Activated CD4-positive, alpha-beta T cell treated with anti-CD3 and anti-CD28 coated beads for 36 hours (primary cell): ENCODE data around the gene HOXB9. TPM values are rescaled to one million over a fixed set of nuclear protein-coding genes. Genes with fewer than 3 reads are reported as not detected.
A peak's percentile ranks its signal among the peaks of the same experiment; 100 is the strongest.

Experiments used
- ATAC-seq: fragments of 200-7000 bp; cut with Tn5 transposase; one replicate; pipeline ENCODE4 v1.10.0; 2021; ENCODE audit warnings: mild to moderate bottlenecking, moderate library complexity
- CTCF ChIA-PET: fragments of 350-600 bp; sonication (Branson Sonifier 250); formaldehyde crosslinking; loops from one replicate; lab custom pipeline; 2021; ENCODE audit warnings: antibody characterized with exemption; lab: Charles Lee
- POLR2A ChIA-PET: fragments of 350-600 bp; sonication (Branson Sonifier 250); formaldehyde crosslinking; loops from one replicate; lab custom pipeline; 2021; ENCODE audit warnings: antibody characterized with exemption, inconsistent platforms; lab: Charles Lee
- DNase-seq: peaks from one replicate; pipeline ENCODE4 v3.0.0-alpha.2; 2020
- H3K27ac Mint-ChIP-seq: one replicate; pipeline ENCODE4 v1.8.0; 2021; ENCODE audit warnings: mixed read lengths
- H3K27me3 Mint-ChIP-seq: one replicate; pipeline ENCODE4 v1.8.0; 2021; ENCODE audit warnings: mixed read lengths
- H3K36me3 Mint-ChIP-seq: one replicate; pipeline ENCODE4 v1.8.0; 2021; ENCODE audit warnings: low read depth, mixed read lengths
- H3K4me1 Mint-ChIP-seq: one replicate; pipeline ENCODE4 v1.8.0; 2021; ENCODE audit warnings: mixed read lengths
- H3K4me3 Mint-ChIP-seq: one replicate; pipeline ENCODE4 v1.8.0; 2021; ENCODE audit warnings: mild to moderate bottlenecking, moderate library complexity, mixed read lengths
- H3K9me3 Mint-ChIP-seq: one replicate; pipeline ENCODE4 v1.8.0; 2021; ENCODE audit warnings: low read depth, mixed read lengths
- intact Hi-C, 2 experiments: fragments of 100-400 bp; cut with DNase I in 1 of 2; cut with micrococcal nuclease in 1 of 2; formaldehyde crosslinking; loops; one replicate each; pipeline versions ENCODE4 v1.14.2 to v1.15.1; 2022 to 2024; cut with DNase I, micrococcal nuclease
- total RNA-seq, 2 experiments: library from RNA; stranded (reverse); gene quantifications; one replicate each; pipeline ENCODE4 v1.2.3, GENCODE V29; 2021

Gene HOXB9
- total RNA-seq, 2 experiments from 2014 or later: 1.9 to 2.5 TPM

GRCh38 chr17:48637323-48638260, 11.4 kb upstream of the HOXB9 start:
- ChIA-PET POLR2A (no interaction called here), CTCF (interaction anchor here (0.6 to 3.5 kb wide), 18 partner anchors 12 to 333 kb away, joined by 3 to 32 read pairs (median 5); partner anchors contain the start of genes HOXB8, HOXB9 and PRAC2)
- Mint-ChIP-seq H3K36me3 (no peaks in the 10 kb centered on the region), H3K4me3 (no peak overlapping the region), H3K27ac (no peak overlapping the region), H3K27me3 (peaks cover 80% of the 10 kb centered on the region), H3K4me1 (peaks cover 3% of the 10 kb centered on the region), H3K9me3 (no peaks in the 10 kb centered on the region)
- ATAC-seq (no peak), DNase-seq (no peak)
- intact Hi-C loops: no loop called here

GRCh38 chr17:48636177-48637018, 10.2 kb upstream of the HOXB9 start:
- intact Hi-C loops: no loop called here
- Mint-ChIP-seq H3K36me3 (no peaks in the 10 kb centered on the region), H3K27ac (no peak overlapping the region), H3K27me3 (peaks cover 74% of the 10 kb centered on the region), H3K9me3 (no peaks in the 10 kb centered on the region), H3K4me1 (no peaks in the 10 kb centered on the region), H3K4me3 (no peak overlapping the region)
- CTCF ChIA-PET: interaction anchor here (0.5 to 3.5 kb wide), 34 partner anchors 11 to 554 kb away, joined by 3 to 32 read pairs (median 4); partner anchors contain the start of genes HOXB13, HOXB5, HOXB8 and HOXB9
- ATAC-seq (peak; percentile 95), DNase-seq (peak; percentile 91)
- POLR2A ChIA-PET: interaction anchor here (0.5 to 1.1 kb wide), 4 partner anchors 11 to 955 kb away, joined by 3 to 6 read pairs (median 4); no protein-coding TSS in a partner anchor

- Mint-ChIP-seq H3K4me1 (no peaks in the 10 kb centered on the region), H3K27me3 (peaks cover 72% of the 10 kb centered on the region), H3K27ac (no peak overlapping the region), H3K36me3 (no peaks in the 10 kb centered on the region), H3K4me3 (peak overlapping the region; percentile 49), H3K9me3 (no peaks in the 10 kb centered on the region)
- ChIA-PET CTCF (interaction anchor here (0.6 to 3.5 kb wide), 9 partner anchors 10 to 678 kb away, joined by 3 to 32 read pairs (median 3); partner anchors contain the start of gene HOXB9), POLR2A (interaction anchor here (0.7 kb wide), 1 partner anchor 741 kb away, joined by 3 read pairs; no protein-coding TSS in a partner anchor)
- DNase-seq: no peak
- intact Hi-C loops: no loop called here
- no peak for ATAC-seq
These were observed 8.5 kb upstream of the HOXB9 start for GRCh38 chr17:48634493-48635208.

GRCh38 chr17:48633266-48633677, 7.1 kb upstream of the HOXB9 start:
- DNase-seq (no peak), ATAC-seq (no peak)
- Mint-ChIP-seq H3K9me3 (no peaks in the 10 kb centered on the region), H3K4me3 (peak overlapping the region; percentile 49), H3K27ac (no peak overlapping the region), H3K4me1 (no peaks in the 10 kb centered on the region), H3K27me3 (peaks cover 76% of the 10 kb centered on the region), H3K36me3 (no peaks in the 10 kb centered on the region)
- POLR2A ChIA-PET: no interaction called here
- intact Hi-C loops: no loop called here
- CTCF ChIA-PET: interaction anchor here (0.7 to 2.5 kb wide), 5 partner anchors 9 to 325 kb away, joined by 3 to 12 read pairs (median 5); no protein-coding TSS in a partner anchor

- no peaks in the 10 kb centered on the region for H3K9me3 Mint-ChIP-seq
- ATAC-seq: no peak
- peak overlapping the region; percentile 38 for H3K4me3 Mint-ChIP-seq
- intact Hi-C loops: no loop called here
- ChIA-PET CTCF (interaction anchor here (0.7 to 2.5 kb wide), 7 partner anchors 9 to 324 kb away, joined by 3 to 12 read pairs (median 5); no protein-coding TSS in a partner anchor), POLR2A (no interaction called here)
- no peaks in the 10 kb centered on the region for H3K4me1 Mint-ChIP-seq
- no peak overlapping the region for H3K27ac Mint-ChIP-seq
- no peak for DNase-seq
- peaks cover 76% of the 10 kb centered on the region for H3K27me3 Mint-ChIP-seq
- no peaks in the 10 kb centered on the region for H3K36me3 Mint-ChIP-seq
These were observed 6.6 kb upstream of the HOXB9 start for GRCh38 chr17:48632579-48633265.

- no peak overlapping the region for H3K4me3 Mint-ChIP-seq
- no peaks in the 10 kb centered on the region for H3K36me3 Mint-ChIP-seq
- POLR2A ChIA-PET: no interaction called here
- no peaks in the 10 kb centered on the region for H3K9me3 Mint-ChIP-seq
- H3K27ac Mint-ChIP-seq: no peak overlapping the region
- DNase-seq: no peak
- intact Hi-C loops: no loop called here
- peaks cover 2% of the 10 kb centered on the region for H3K4me1 Mint-ChIP-seq
- CTCF ChIA-PET: interaction anchor here (0.6 to 2.5 kb wide), 7 partner anchors 8 to 280 kb away, joined by 3 to 12 read pairs (median 5); no protein-coding TSS in a partner anchor
- H3K27me3 Mint-ChIP-seq: peaks cover 76% of the 10 kb centered on the region
- no peak for ATAC-seq
These were observed 5.8 kb upstream of the HOXB9 start for GRCh38 chr17:48631693-48632578.

GRCh38 chr17:48630925-48631692, 5.0 kb upstream of the HOXB9 start:
- intact Hi-C loops: no loop called here
- Mint-ChIP-seq H3K4me3 (no peak overlapping the region), H3K27me3 (peaks cover 73% of the 10 kb centered on the region), H3K4me1 (peaks cover 6% of the 10 kb centered on the region), H3K9me3 (no peaks in the 10 kb centered on the region), H3K27ac (no peak overlapping the region), H3K36me3 (no peaks in the 10 kb centered on the region)
- CTCF ChIA-PET: interaction anchor here (0.6 to 2.5 kb wide), 3 partner anchors 13 to 280 kb away, joined by 3 to 12 read pairs (median 4); no protein-coding TSS in a partner anchor
- POLR2A ChIA-PET: no interaction called here
- no peak for ATAC-seq
- DNase-seq: no peak

- ATAC-seq: no peak
- intact Hi-C loops: no loop called here
- no peak overlapping the region for H3K4me3 Mint-ChIP-seq
- peaks cover 10% of the 10 kb centered on the region for H3K4me1 Mint-ChIP-seq
- CTCF ChIA-PET: interaction anchor here (0.7 to 2.0 kb wide), 6 partner anchors 11 to 471 kb away, joined by 3 to 11 read pairs (median 4); no protein-coding TSS in a partner anchor
- H3K27me3 Mint-ChIP-seq: peaks cover 69% of the 10 kb centered on the region
- no peak overlapping the region for H3K27ac Mint-ChIP-seq
- DNase-seq: no peak
- H3K36me3 Mint-ChIP-seq: no peaks in the 10 kb centered on the region
- POLR2A ChIA-PET: no interaction called here
- H3K9me3 Mint-ChIP-seq: no peaks in the 10 kb centered on the region
These were observed 4.1 kb upstream of the HOXB9 start for GRCh38 chr17:48630009-48630924.
